ENCODE data around the gene PTGS1. TPM values are rescaled to one million over a fixed set of nuclear protein-coding genes. Genes with fewer than 3 reads are reported as not detected.
"Not testable (repeated sequence)": the region's sequence is repeated elsewhere in the genome, so short reads cannot be mapped to it uniquely, and the experiment has no call there.

The PTGS1 gene
- total RNA-seq, 1 donor from 2014 or later: 2.2 TPM

DNA sequence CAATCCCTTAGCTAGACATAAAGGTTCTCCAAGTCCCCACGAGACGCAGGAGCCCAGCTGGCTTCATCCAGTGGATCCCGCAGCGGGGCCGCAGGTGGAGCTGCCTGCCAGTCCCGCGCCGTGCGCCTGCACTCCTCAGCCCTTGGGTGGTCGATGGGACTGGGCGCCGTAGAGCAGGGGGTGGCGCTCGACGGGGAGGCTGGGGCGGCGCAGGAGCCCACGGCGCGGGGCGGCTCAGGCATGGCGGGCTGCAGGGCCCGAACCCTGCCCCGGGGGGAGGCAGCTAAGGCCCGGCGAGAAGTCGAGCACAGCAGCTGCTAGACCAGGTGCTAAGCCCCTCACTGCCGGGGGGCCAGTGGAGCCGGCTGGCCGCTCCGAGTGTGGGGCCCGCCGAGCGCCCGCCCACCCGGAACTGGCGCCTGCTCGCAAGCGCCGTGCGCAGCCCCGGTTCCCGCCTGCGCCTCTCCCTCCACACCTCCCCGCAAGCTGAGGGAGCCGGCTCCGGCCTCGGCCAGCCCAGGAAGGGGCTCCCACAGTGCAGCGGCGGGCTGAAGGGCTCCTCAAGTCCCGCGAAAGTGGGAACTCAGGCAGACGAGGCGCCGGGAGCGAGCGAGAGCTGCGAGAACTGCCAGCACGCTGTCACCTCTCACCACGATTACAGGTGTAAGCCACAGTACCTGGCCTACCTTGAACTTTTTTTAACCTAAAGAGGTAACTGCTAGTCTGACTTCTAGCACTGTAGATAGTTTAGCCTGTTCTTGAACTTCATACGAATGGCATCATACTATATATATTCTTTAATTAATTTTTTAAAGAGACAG, 35.5 kb downstream of the PTGS1 start:
- TF ChIP-seq, protein P1, sequence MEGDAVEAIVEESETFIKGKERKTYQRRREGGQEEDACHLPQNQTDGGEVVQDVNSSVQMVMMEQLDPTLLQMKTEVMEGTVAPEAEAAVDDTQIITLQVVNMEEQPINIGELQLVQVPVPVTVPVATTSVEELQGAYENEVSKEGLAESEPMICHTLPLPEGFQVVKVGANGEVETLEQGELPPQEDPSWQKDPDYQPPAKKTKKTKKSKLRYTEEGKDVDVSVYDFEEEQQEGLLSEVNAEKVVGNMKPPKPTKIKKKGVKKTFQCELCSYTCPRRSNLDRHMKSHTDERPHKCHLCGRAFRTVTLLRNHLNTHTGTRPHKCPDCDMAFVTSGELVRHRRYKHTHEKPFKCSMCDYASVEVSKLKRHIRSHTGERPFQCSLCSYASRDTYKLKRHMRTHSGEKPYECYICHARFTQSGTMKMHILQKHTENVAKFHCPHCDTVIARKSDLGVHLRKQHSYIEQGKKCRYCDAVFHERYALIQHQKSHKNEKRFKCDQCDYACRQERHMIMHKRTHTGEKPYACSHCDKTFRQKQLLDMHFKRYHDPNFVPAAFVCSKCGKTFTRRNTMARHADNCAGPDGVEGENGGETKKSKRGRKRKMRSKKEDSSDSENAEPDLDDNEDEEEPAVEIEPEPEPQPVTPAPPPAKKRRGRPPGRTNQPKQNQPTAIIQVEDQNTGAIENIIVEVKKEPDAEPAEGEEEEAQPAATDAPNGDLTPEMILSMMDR (conservative IDR thresholded peaks at IDR 0.05; ENCODE audit: low read depth, low read length): no peak
- H3K4me3 ChIP-seq (ENCODE audit: low read depth, low read length): no peak overlapping the region
- no peak for DNase-seq (ENCODE audit: low read depth)

DNA sequence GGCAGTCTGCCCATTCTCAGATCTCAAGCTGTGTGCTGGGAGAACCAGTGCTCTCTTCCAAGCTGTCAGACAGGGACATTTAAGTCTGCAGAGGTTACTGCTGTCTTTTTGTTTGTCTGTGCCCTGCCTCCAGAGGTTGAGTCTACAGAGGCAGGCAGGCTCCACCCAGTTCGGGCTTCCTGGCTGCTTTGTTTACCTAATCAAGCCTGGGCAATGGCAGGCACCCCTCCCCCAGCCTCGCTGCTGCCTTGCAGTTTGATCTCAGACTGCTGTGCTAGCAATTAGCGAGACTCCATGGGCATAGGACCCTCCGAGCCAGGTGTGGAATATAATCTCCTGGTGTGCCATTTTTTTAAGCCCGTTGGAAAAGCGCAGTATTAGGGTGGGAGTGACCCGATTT, 43.3 kb downstream of the PTGS1 start:
- not testable (repeated sequence) for DNase-seq (ENCODE audit: low read depth); H3K4me3 ChIP-seq (ENCODE audit: low read depth, low read length)

DNA sequence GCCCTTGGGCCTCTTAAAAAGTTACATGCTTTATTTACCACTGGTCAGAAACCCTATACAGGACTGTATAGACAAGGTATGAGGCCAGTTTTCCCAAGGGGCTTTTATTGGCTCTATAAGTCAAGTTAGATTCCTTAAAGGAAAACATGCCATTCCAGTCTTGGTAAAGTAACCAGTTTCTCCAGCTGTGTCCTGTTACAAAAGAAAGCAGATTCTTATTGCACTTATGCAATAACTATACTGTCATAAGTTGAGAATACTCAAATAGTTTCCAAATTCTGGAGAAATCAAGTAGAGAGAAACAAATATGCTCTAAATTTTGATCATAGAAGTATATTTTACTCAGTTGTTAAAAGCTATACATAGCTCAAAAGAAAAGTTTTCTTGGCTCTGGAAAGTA, 47.2 kb downstream of the PTGS1 start:
- H3K4me3 ChIP-seq (ENCODE audit: low read depth, low read length): no peak overlapping the region
- DNase-seq (ENCODE audit: low read depth): no peak
- TF ChIP-seq, protein P1 (conservative IDR thresholded peaks at IDR 0.05; ENCODE audit: low read depth, low read length): no peak

DNA sequence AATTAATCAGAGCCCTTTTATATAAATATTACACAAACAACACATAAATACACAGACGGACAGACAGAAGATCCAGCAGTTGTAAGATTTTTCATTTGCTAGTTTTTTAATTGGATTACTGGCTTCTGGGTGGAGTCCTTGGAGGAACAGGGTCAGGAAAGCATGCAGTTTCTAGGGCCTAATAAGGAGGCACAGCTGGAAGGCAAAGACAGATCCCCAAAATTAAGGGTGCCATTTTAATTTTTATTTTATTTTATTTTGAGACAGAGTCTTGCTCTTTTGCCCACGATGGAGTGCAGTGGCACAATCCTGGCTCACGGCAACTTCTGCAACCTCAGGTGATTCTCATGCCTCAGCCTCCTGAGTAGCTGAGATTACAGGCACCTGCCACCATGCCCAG, 49.5 kb downstream of the PTGS1 start:
- H3K4me3 ChIP-seq (ENCODE audit: low read depth, low read length): no peak overlapping the region
- TF ChIP-seq, protein P1 (conservative IDR thresholded peaks at IDR 0.05; ENCODE audit: low read depth, low read length): no peak
- DNase-seq (ENCODE audit: low read depth): no peak

DNA sequence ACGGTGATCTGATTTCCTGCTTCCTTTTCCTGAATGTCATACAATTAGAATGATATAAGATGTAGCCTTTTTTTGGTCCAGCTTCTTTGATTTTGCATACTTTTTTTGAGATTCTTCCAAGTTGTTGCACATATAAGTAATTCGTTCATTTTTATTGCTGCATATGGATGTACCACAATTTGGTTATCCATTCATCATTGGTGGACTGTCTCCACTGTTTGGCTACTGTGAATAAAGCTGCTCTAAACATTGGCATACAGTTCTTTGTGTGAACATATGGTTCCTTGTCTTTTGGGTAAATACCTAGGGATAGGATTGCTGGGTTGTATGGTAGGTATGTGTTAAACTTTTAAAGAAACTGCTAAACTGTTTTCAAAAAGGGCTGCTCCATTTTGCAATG, 54.3 kb downstream of the PTGS1 start:
- no peak for DNase-seq (ENCODE audit: low read depth)
- TF ChIP-seq, protein P1 (conservative IDR thresholded peaks at IDR 0.05; ENCODE audit: low read depth, low read length): no peak
- H3K4me3 ChIP-seq (ENCODE audit: low read depth, low read length): no peak overlapping the region

DNA sequence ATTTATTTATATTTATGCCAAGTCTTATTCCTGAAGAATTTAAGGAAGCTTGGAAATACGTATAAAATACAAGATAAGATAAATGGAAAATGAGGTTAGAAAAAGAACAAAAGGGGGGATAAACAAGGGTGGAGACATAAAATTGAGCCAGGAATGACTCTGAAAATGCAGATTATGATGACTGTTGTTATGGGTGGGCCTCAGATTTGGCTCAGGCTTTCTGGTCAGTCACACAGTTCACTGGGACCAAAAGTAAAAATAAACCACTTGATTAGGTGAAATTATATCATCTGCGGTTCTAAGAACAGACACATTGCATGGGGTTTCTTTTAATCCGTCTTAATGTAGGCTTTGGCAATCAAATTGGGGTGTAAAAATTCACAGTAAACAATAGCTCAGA, 55.9 kb downstream of the PTGS1 start:
- H3K4me3 ChIP-seq (ENCODE audit: low read depth, low read length): no peak overlapping the region
- TF ChIP-seq, protein P1 (conservative IDR thresholded peaks at IDR 0.05; ENCODE audit: low read depth, low read length): no peak
- DNase-seq (ENCODE audit: low read depth): no peak

DNA sequence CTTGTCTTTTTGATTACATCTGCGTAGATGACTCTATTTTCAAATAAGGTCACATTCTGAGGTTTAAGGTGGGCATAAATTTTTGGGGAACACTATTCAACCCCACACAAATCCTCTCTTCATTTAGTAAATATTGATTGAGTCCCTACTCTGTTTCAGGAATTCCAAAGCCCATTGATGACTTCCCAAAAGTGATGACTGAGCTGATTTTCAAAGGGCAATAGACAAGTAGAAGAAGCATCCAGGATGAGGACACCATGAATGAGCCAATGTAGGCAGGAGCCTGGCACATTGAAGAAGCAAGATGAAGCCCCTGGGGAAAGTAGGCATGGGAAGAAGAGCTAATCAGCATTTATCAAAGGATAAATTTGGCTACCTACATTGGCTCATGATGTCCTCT, 71.7 kb downstream of the PTGS1 start:
- DNase-seq (ENCODE audit: low read depth): no peak
- H3K4me3 ChIP-seq (ENCODE audit: low read depth, low read length): no peak overlapping the region
- TF ChIP-seq, protein P1 (conservative IDR thresholded peaks at IDR 0.05; ENCODE audit: low read depth, low read length): no peak
